ENCODE results near the gene CEP170B.

- TF ChIP-seq JUND (IDR thresholded peaks at IDR 0.05) (no peak), HNF4G (IDR thresholded peaks at IDR 0.05) (no peak), CTCF (IDR thresholded peaks at IDR 0.05; ENCODE audit: low read depth, low read length, missing input control) (no peak), ATF3 (IDR thresholded peaks at IDR 0.05) (no peak), SP1 (IDR thresholded peaks at IDR 0.05) (no peak), MAX (IDR thresholded peaks at IDR 0.05) (no peak)
These were observed 4.8 kb downstream of the CEP170B start for GRCh38 chr14:104869669-104870367.
